Right cardiac atrium (tissue), 5 donors: Measurements from ENCODE around the gene IL1RL2. TPM values are rescaled to one million over a fixed set of nuclear protein-coding genes. Genes with fewer than 3 reads are reported as not detected.

Experiments
- ATAC-seq, 2 donors: fragments of 200-7000 bp; cut with Tn5 transposase; one replicate each; pipeline versions ENCODE4 v1.8.0 to v1.9.1; 2020; ENCODE audit warnings: moderate library complexity in 2 of 2, mild to moderate bottlenecking in 1 of 2
- DNase-seq, 3 donors: peaks; one replicate each; pipeline ENCODE4 v3.0.0-alpha.2; 2020
- H3K27ac ChIP-seq: one replicate; pipeline ENCODE4 v1.5.1; 2013; ENCODE audit warnings: mild to moderate bottlenecking, low read length, control low read depth, moderate library complexity
- H3K27me3 ChIP-seq: one replicate; pipeline ENCODE4 v1.6.1; 2013; ENCODE audit not compliant: control insufficient read depth, insufficient read depth
- H3K4me1 ChIP-seq: one replicate; pipeline ENCODE4 v1.6.1; 2013; ENCODE audit warnings: low read length; ENCODE audit not compliant: control insufficient read depth, insufficient read depth
- H3K4me3 ChIP-seq: one replicate; pipeline ENCODE4 v1.5.1; 2013; ENCODE audit warnings: low read length, control low read depth
- H3K9me3 ChIP-seq: one replicate; pipeline ENCODE4 v1.6.1; 2013; ENCODE audit warnings: low read length; ENCODE audit not compliant: control insufficient read depth
- WGBS: extraction: QIAGEN DNeasy Blood & Tissue Kit; methylation state at CpG from one replicate; pipeline ENCODE4 v1.1.7; 2013; 5-methylcytosine and 5-hydroxymethylcytosine counted together
- intact Hi-C, 4 donors: fragments of 100-400 bp; cut with DNase I; formaldehyde crosslinking; loops; one replicate each; pipeline versions ENCODE4 v1.11.0 to v1.14.0; 2022 to 2023
- polyA plus RNA-seq: library from polyadenylated mRNA; stranded (reverse); fragments of 200-250 nt; gene quantifications from one replicate; pipeline ENCODE4 v1.2.3, GENCODE V29; 2013
- total RNA-seq, 4 donors: library from RNA; stranded (reverse); fragmentation: NEBNext Ultra II Directional; extraction: Animal tissue kit (Norgen Biotek cat#: 25700); gene quantifications; one replicate each; pipeline ENCODE4 v1.2.1, GENCODE V29; 2021
- donor health status: healthy with polysubstance abuse.
- donor health status: DM: no; HTN: yes; CAD: no.
- donor health status: DM: no; HTN: no; CAD: no.
- donor health status: DM: no; HTN: yes; CAD: no; lungs with severe emphysema.
- donor health status: DM: yes; HTN: yes; CAD: no.

The IL1RL2 gene
- total and polyA plus RNA-seq, 5 donors, result 0.07 to 0.46 (median 0.32) TPM

DNA sequence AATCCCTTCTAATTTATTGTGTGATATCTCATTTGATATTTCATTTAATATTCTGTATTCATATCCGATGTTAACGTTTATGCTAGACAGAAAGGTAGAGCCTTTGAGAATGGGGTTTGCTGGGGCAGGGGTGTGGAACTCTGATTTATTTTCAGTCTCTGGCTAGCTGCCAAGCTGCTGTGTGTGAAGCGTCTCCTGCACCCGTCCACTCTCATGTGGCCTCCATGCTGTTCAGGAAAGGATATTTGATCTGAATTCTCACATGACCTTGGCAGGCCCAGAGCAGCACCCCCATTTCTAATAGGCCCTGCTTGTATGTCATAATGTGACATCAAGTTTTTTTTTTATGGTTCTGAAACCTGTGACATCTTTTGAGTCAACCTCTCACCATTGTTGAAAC lies 42.7 kb upstream of the IL1RL2 start:
- H3K27ac ChIP-seq, result peak overlapping the region; percentile 70
- ATAC-seq (no peak), DNase-seq (no peak)
- no peaks in the 10 kb centered on the region for H3K9me3 ChIP-seq
- peaks cover 11% of the 10 kb centered on the region for H3K4me1 ChIP-seq
- peak overlapping the region; percentile 49 for H3K4me3 ChIP-seq
- intact Hi-C loops, result loop anchor here in 2 of 4 donors (5.0 to 10.0 kb wide), 2 partner anchors 42 to 69 kb away; no protein-coding TSS in a partner anchor
- WGBS, result 27% methylated on average over 4 of the region's 4 CpGs
- no peaks in the 10 kb centered on the region for H3K27me3 ChIP-seq

DNA sequence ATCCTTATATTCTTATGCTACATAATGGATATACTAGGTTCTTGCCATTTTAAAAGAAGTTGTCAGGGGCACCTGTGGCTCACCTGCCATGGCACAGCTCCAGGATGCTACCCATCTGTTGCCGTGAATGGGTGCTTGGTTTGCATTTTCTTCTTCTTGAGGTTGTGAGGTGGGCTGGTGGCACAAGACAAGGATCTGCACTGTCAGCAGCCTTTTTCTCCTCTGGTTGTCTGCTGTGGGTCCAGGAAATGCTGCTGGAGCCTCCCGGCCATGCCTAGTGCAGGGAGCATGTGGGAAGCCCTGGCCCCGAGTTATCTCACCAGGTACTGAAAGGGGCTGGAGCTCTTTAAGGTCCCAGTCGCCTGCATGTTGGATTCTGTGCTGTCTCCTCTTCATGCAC lies 41.7 kb upstream of the IL1RL2 start:
- Histone ChIP-seq H3K9me3 (no peaks in the 10 kb centered on the region), H3K4me3 (peak overlapping the region; percentile 10), H3K27me3 (no peaks in the 10 kb centered on the region), H3K4me1 (peaks cover 17% of the 10 kb centered on the region), H3K27ac (no peak overlapping the region)
- DNase-seq (no peak), ATAC-seq (no peak)
- intact Hi-C loops, result loop anchor here in 1 of 4 donors (10.0 kb wide), 1 partner anchor 70 kb away; no protein-coding TSS in a partner anchor
- 90% methylated on average over 4 of the region's 4 CpGs for WGBS

DNA sequence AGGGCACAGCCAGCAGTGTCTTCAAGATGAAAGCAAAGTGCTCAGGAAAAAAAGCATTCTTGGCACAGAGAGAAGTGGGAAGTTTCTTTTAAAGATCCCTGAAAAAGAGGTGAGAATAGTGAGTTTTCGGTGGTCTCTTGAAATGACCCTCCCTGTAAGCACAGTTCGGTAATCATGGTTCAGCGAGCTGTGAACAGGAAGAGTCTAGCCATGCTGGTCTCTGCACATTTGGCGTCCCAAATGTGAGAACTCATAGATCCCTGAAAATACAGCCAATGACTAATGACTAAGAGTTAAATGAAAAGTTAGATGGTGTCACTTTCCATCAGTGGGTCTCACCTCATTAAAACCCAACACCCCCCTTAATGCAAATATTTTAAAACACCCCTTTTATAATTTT lies 40.9 kb upstream of the IL1RL2 start:
- H3K4me3 ChIP-seq, result no peak overlapping the region
- no peaks in the 10 kb centered on the region for H3K9me3 ChIP-seq
- peaks cover 16% of the 10 kb centered on the region for H3K4me1 ChIP-seq
- 95% methylated on average over 4 of the region's 4 CpGs for WGBS
- no peaks in the 10 kb centered on the region for H3K27me3 ChIP-seq
- no peak for ATAC-seq
- no peak for DNase-seq
- no peak overlapping the region for H3K27ac ChIP-seq
- intact Hi-C loops, result loop anchor here in 1 of 4 donors (10.0 kb wide), 1 partner anchor 71 kb away; no protein-coding TSS in a partner anchor

GRCh38 chr2:102147935-102148334 lies 38.9 kb upstream of the IL1RL2 start:
- 67% methylated on average over 3 of the region's 3 CpGs for WGBS
- no peak overlapping the region for H3K27ac ChIP-seq
- ATAC-seq, result peak in 1 of 2 donors; percentile 35

DNA sequence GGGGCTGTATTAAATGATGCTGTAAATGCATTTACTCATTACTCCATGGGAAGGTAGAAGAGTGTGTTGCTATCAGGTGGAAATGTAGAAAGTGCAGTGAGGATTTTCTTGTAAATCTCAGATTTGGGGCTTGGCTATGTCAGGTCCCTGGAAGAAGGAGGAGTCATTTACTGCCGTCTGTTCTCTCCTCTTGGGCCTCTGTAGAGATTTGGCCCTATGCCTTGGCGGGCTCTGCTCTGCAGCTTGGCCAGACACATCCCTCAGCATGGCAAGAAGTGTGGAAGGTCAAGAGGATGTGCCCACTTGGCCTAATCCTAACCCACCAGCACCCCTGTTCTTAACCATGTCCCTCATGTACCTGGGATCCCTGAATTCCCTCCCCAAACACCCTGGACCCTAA lies 37.6 kb upstream of the IL1RL2 start:
- intact Hi-C loops, result loop anchor here in 1 of 4 donors (10.0 kb wide), 1 partner anchor 74 kb away; no protein-coding TSS in a partner anchor
- DNase-seq (no peak), ATAC-seq (no peak)
- no peaks in the 10 kb centered on the region for H3K9me3 ChIP-seq
- WGBS, result 73% methylated on average over 2 of the region's 2 CpGs
- H3K4me1 ChIP-seq, result peaks cover 14% of the 10 kb centered on the region
- H3K27me3 ChIP-seq, result no peaks in the 10 kb centered on the region
- peak overlapping the region; percentile 23 for H3K27ac ChIP-seq
- H3K4me3 ChIP-seq, result no peak overlapping the region

More at GRCh38 chr2:102147935-102148334, 38.9 kb upstream of the IL1RL2 start:
- intact Hi-C loops, result loop anchor here in 1 of 4 donors (10.0 kb wide), 1 partner anchor 73 kb away; no protein-coding TSS in a partner anchor
- peaks cover 14% of the 10 kb centered on the region for H3K4me1 ChIP-seq
- H3K9me3 ChIP-seq, result no peaks in the 10 kb centered on the region
- no peaks in the 10 kb centered on the region for H3K27me3 ChIP-seq
- no peak overlapping the region for H3K4me3 ChIP-seq
- DNase-seq, result no peak

GRCh38 chr2:102149644-102150455 lies 37.0 kb upstream of the IL1RL2 start:
- DNase-seq (no peak), ATAC-seq (no peak)
- peak overlapping the region; percentile 23 for H3K27ac ChIP-seq

DNA sequence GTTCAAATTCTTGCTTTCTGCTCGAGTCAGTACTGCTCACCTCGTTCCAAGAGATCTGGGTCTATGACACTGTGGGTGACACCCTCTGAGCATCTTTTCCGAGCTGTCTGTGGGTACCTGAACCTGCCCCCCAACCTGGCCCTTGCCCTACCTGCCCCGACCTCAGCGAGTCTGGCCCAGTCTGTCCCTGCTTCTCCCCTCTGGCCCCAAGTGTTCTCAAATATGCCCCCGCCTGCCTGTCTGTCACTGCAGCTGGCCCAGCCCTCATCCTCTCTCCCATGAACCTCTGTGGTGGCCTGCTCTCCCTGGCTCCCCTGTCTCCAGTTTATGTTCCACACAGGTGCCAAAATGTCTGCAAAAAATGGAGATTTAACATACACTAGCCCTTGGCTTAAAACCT lies 32.5 kb upstream of the IL1RL2 start:
- no peak overlapping the region for H3K27ac ChIP-seq

More at GRCh38 chr2:102149644-102150455, 37.0 kb upstream of the IL1RL2 start:
- H3K4me3 ChIP-seq, result no peak overlapping the region
- no peaks in the 10 kb centered on the region for H3K27me3 ChIP-seq
- no peaks in the 10 kb centered on the region for H3K9me3 ChIP-seq
- WGBS, result 78% methylated on average over 9 of the region's 9 CpGs
- H3K4me1 ChIP-seq, result peaks cover 14% of the 10 kb centered on the region
- intact Hi-C loops, result loop anchor here in 1 of 4 donors (10.0 kb wide), 1 partner anchor 75 kb away; no protein-coding TSS in a partner anchor

GRCh38 chr2:102154946-102155702 lies 31.7 kb upstream of the IL1RL2 start:
- ATAC-seq (peak in 1 of 2 donors; percentile 32), DNase-seq (peak in 1 of 3 donors; percentile 51)
- Histone ChIP-seq H3K4me3 (no peak overlapping the region), H3K9me3 (no peaks in the 10 kb centered on the region), H3K27ac (peak overlapping the region; percentile 16), H3K27me3 (no peaks in the 10 kb centered on the region), H3K4me1 (peaks cover 6% of the 10 kb centered on the region)
- WGBS, result 70% methylated on average over 7 of the region's 7 CpGs
- intact Hi-C loops, result no loop called here

More for the DNA sequence above, 32.5 kb upstream of the IL1RL2 start:
- H3K4me1 ChIP-seq, result peaks cover 11% of the 10 kb centered on the region
- 89% methylated on average over 6 of the region's 6 CpGs for WGBS
- ATAC-seq (no peak), DNase-seq (no peak)
- intact Hi-C loops, result no loop called here
- H3K9me3 ChIP-seq, result no peaks in the 10 kb centered on the region
- H3K4me3 ChIP-seq, result no peak overlapping the region
- no peaks in the 10 kb centered on the region for H3K27me3 ChIP-seq

- WGBS, result 65% methylated on average over 6 of the region's 6 CpGs
Observed at GRCh38 chr2:102155703-102156515, 30.9 kb upstream of the IL1RL2 start.

DNA sequence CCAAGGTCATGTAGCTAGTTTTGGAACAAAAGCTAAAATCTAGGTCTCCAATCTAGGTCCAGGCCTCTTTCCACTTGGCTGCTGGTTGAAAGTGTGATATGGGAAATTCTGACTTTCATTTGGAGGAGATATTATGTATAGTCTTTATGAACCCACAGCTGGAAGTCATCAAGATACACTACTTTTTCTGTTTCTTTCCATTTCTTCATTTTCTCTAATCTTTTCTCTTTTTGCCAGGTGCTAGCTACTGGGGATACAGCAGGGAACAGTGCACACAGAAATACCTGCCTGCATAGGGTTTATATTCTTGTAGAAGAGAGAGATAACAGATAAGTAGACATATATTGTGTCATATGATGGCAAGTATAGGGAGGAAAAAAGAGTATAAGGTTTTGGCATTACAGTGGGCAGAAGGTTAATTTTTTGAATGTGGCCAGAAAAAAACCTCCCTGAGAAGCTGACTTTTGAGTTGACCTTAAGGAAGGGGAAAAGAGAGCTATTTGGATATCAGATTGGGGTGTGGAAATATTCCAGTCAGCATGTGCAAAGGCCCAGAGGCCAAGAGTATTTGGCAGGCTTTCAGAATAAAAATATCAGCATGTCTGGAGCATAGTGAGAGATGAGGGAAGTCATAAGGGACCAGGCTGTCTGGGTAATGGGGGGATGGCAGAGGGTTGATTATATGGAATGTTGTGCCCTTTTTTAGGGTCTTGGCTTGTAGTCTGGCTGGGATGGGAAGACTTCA lies 28.6 kb upstream of the IL1RL2 start:
- Histone ChIP-seq H3K4me3 (no peak overlapping the region), H3K4me1 (peaks cover 6% of the 10 kb centered on the region), H3K27me3 (no peaks in the 10 kb centered on the region), H3K27ac (no peak overlapping the region), H3K9me3 (no peaks in the 10 kb centered on the region)
- DNase-seq (no peak), ATAC-seq (peak in 1 of 2 donors; percentile 39)
- intact Hi-C loops, result no loop called here

More at GRCh38 chr2:102155703-102156515, 30.9 kb upstream of the IL1RL2 start:
- ATAC-seq (peak; percentile 20 to 23), DNase-seq (no peak)
- Histone ChIP-seq H3K27ac (peak overlapping the region; percentile 16), H3K4me3 (no peak overlapping the region), H3K4me1 (peaks cover 6% of the 10 kb centered on the region), H3K27me3 (no peaks in the 10 kb centered on the region), H3K9me3 (no peaks in the 10 kb centered on the region)
- intact Hi-C loops, result no loop called here
